A549 (cell line): Measurements from ENCODE around the gene SLC8A1.

ENCODE experiments used
- ATOH8 ChIP-seq: fragments of 250-450 bp; sonication (Bioruptor Pico); IDR thresholded peaks from 2 replicates; pipeline ENCODE4 v1.5.0; 2020; ENCODE audit warnings: low read depth, mild to moderate bottlenecking, moderate library complexity
- CTCF ChIP-seq: fragments of >200 bp; sonication (Bioruptor Twin); formaldehyde crosslinking; IDR thresholded peaks from 3 replicates; pipeline ENCODE4 v1.5.1; 2016
- MAFK ChIP-seq: fragments of 450-650 bp; IDR thresholded peaks from 2 replicates; pipeline ENCODE4 v1.6.1; 2014; ENCODE audit not compliant: partially characterized antibody
- POLR2A ChIP-seq: IDR thresholded peaks from 2 replicates; pipeline ENCODE4 v1.6.1; 2012; ENCODE audit warnings: mild to moderate bottlenecking, low read length
- REST ChIP-seq: fragments of 200-600 bp; sonication (generic); IDR thresholded peaks from 2 replicates; pipeline ENCODE4 v1.6.1; 2016; ENCODE audit warnings: antibody characterized with exemption, mild to moderate bottlenecking, moderate library complexity

GRCh38 chr2:40048506-40048905 lies 403.4 kb downstream of the SLC8A1 start:
- no peak for TF ChIP-seq CTCF
- TF ChIP-seq MAFK, result no peak
- no peak for TF ChIP-seq POLR2A
- TF ChIP-seq ATOH8 (CRISPR knock-in tag), result no peak
- TF ChIP-seq REST, result no peak
